ENCODE measurements around the gene BACH2. TPM values are rescaled to one million over a fixed set of nuclear protein-coding genes. Genes with fewer than 3 reads are reported as not detected.

BACH2 gene
- total and polyA plus RNA-seq, 2 of the 4 experiments (the other 2 are of a cell fraction), result 1.3 to 1.4 TPM

GRCh38 chr6:90068264-90068663 is 228.4 kb downstream of the BACH2 start:
- Histone ChIP-seq H3K14ac (replicated peaks; ENCODE audit: low read depth, low read length) (no peak overlapping the region), H4K5ac (ENCODE audit: low read depth, low read length) (no peak overlapping the region), H2AK9ac (replicated peaks; ENCODE audit: low read depth, low read length, poor library complexity) (no peak overlapping the region), H3K4me3 (ENCODE audit: insufficient read depth, low read depth, low read length) (no peak overlapping the region), H3K79me1 (ENCODE audit: low read depth in 1 of 2, low read length in 2 of 2) (no peaks in the 10 kb centered on the region), H2AFZ (replicated peaks; ENCODE audit: low read length, poor library complexity) (no peak overlapping the region), H4K91ac (ENCODE audit: insufficient read depth, low read depth, low read length) (no peak overlapping the region), H2BK20ac (ENCODE audit: low read depth, low read length) (no peak overlapping the region), H3K36me3 (ENCODE audit: control insufficient read depth, insufficient read depth, low read length) (no peaks in the 10 kb centered on the region), H3K9me1 (ENCODE audit: insufficient read depth, low read length) (peaks cover 10% of the 10 kb centered on the region; the same call in 1 of the 2 replicates), H3K4ac (ENCODE audit: low read depth, low read length) (no peak overlapping the region), H3K9me3 (ENCODE audit: control insufficient read depth, insufficient read depth, low read length) (no peaks in the 10 kb centered on the region), H2AK5ac (ENCODE audit: low read depth, low read length) (no peak overlapping the region), H3K27me3 (ENCODE audit: control insufficient read depth, insufficient read depth, low read length) (no peaks in the 10 kb centered on the region), H3K18ac (ENCODE audit: low read depth, low read length) (no peak overlapping the region), H4K8ac (ENCODE audit: low read depth in 2 of 2, low read length in 2 of 2) (no peak overlapping the region), H3K4me2 (ENCODE audit: low read depth, low read length) (no peak overlapping the region), H3K23ac (ENCODE audit: low read depth, low read length) (no peak overlapping the region), H3K4me1 (ENCODE audit: control insufficient read depth, insufficient read depth, low read length) (0 out of 2 replicates have a peak, but pooled peaks cover 3% of the 10 kb centered on the region), H3K9ac (ENCODE audit: low read depth, low read length) (no peak overlapping the region), H4K20me1 (ENCODE audit: insufficient read depth, low read length) (no peaks in the 10 kb centered on the region), H3K27ac (ENCODE audit: insufficient read depth, low read length) (no peak overlapping the region), H2BK120ac (ENCODE audit: low read depth, low read length) (no peak overlapping the region), H3K56ac (ENCODE audit: extremely low read depth, insufficient read depth, low read length) (no peak overlapping the region), H2BK15ac (ENCODE audit: low read depth, low read length) (no peak overlapping the region), H2BK5ac (ENCODE audit: low read depth, low read length, poor library complexity, severe bottlenecking) (no peak overlapping the region)
- ChIA-PET POLR2A (ENCODE audit: unreplicated experiment) (no interaction called here), CTCF (no interaction called here)
- ATAC-seq (ENCODE audit: low read depth), result peak; percentile 92
- no TSS peak for BruUV-seq (replicated peaks)
- in situ Hi-C loops (cut with MboI; ENCODE audit: low sequenced_read_pairs) (no loop called here), dilution Hi-C loops (cut with HindIII; ENCODE audit: low sequenced_read_pairs, unreplicated experiment) (no loop called here), intact Hi-C loops (cut with micrococcal nuclease) (no loop called here)
- no CpG with 5 or more reads among the region's 2 CpGs for WGBS, 2 experiments (ENCODE audit: extremely low coverage in 2 of 2, insufficient read length in 1 of 2)
- TF ChIP-seq CHD1 (IDR thresholded peaks at IDR 0.05; ENCODE audit: low read depth, low read length) (no peak), RAD21 (IDR thresholded peaks at IDR 0.05; ENCODE audit: low read length) (0 out of 2 replicates have a peak, but pooled peaks have one; percentile 3), MAFK (IDR thresholded peaks at IDR 0.05; ENCODE audit: low read depth, low read length) (no peak), FOS (IDR thresholded peaks at IDR 0.05; ENCODE audit: low read depth, low read length) (peak; percentile 60), USF2 (IDR thresholded peaks at IDR 0.05; ENCODE audit: low read depth, low read length) (no peak), BHLHE40 (IDR thresholded peaks at IDR 0.05; ENCODE audit: low read depth, low read length) (no peak), CTCF (conservative IDR thresholded peaks at IDR 0.05; ENCODE audit: low read depth, low read length) (no peak), ELK1 (IDR thresholded peaks at IDR 0.05; ENCODE audit: borderline replicate concordance, low read depth, low read length) (no peak)
- peak; percentile 78 for DNase-seq
